Liver (tissue), 3 donors: ENCODE results near the gene ERC2.

ENCODE experiments used
- CTCF ChIP-seq: fragments of 150-350 bp; IDR thresholded peaks from 2 replicates; pipeline ENCODE4 v1.5.1; 2017; ENCODE audit warnings: improper control_type of control experiment, low read depth, low read length; ENCODE audit not compliant: missing input control
- TF ChIP-seq, protein P1 (sequence below): IDR thresholded peaks from 2 replicates; pipeline ENCODE4 v1.6.1; 2016; ENCODE audit warnings: antibody characterized with exemption
- donor health status: healthy.
- donor health status: healthy.

GRCh38 chr3:55648591-55649318 is 819.5 kb downstream of the ERC2 start:
- TF ChIP-seq CTCF, result no peak
- TF ChIP-seq, protein P1, sequence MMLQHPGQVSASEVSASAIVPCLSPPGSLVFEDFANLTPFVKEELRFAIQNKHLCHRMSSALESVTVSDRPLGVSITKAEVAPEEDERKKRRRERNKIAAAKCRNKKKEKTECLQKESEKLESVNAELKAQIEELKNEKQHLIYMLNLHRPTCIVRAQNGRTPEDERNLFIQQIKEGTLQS, result no peak
